ENCODE data around the gene CYP27A1.
"Not testable (repeated sequence)": the region's sequence is repeated elsewhere in the genome, so short reads cannot be mapped to it uniquely, and the experiment has no call there.

CYP27A1 gene

DNA sequence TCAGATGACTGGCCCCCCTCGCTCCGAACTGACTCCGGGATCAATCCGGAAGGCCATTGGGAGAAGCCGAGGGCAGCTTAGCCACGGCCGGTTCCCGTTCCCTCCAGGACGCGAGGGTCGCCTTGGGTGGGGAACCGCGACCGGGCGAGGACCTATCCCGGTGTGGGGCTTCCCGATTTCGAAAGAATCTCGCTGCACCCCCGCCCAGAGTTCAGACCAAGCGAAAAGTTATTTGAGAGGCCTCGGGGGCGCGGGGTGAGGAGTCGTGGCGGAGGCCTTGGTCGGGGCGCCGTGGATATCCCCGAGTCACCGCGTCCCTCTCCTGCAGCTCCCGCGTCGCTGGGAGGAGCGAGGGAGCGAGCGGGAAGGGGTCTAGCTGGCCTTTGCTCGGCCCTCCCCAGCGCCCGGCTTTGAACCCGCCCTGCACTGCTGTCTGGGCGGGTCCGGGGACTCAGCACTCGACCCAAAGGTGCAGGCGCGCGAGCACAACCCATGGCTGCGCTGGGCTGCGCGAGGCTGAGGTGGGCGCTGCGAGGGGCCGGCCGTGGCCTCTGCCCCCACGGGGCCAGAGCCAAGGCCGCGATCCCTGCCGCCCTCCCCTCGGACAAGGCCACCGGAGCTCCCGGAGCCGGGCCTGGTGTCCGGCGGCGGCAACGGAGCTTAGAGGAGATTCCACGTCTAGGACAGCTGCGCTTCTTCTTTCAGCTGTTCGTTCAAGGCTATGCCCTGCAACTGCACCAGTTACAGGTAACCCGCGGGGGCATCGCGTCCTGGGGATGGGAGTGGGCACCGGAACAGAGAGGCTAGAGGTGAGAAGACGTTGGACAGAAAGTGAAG is at the start of gene CYP27A1:
TSS of gene CYP27A1 (plus strand) at position 457 of the 837 bp plus-strand sequence. CDS start at position 493, 36 bp downstream.
- DNase-seq (ENCODE audit: low read depth in 3 of 3), result no peak

DNA sequence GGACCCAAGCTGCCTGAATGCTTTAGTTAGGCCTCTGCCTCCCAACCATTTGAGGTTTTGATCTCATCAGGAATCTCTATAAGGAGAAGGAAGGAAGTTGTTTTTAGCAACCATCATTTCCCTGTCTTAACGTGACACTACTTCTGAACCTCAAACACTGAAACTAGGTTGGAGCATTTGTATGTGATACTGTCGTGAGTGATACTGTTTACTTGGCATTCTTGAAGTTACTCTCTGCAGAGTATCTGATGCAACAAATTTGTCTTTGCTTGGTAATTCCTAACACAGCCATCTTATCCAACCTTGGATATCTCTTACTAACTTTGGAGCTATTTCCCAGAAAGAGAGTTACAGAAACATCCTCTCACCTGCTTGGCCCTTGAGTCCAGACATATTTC is 49.2 kb upstream of the CYP27A1 start:
- DNase-seq (ENCODE audit: low read depth in 3 of 3), result no peak

DNA sequence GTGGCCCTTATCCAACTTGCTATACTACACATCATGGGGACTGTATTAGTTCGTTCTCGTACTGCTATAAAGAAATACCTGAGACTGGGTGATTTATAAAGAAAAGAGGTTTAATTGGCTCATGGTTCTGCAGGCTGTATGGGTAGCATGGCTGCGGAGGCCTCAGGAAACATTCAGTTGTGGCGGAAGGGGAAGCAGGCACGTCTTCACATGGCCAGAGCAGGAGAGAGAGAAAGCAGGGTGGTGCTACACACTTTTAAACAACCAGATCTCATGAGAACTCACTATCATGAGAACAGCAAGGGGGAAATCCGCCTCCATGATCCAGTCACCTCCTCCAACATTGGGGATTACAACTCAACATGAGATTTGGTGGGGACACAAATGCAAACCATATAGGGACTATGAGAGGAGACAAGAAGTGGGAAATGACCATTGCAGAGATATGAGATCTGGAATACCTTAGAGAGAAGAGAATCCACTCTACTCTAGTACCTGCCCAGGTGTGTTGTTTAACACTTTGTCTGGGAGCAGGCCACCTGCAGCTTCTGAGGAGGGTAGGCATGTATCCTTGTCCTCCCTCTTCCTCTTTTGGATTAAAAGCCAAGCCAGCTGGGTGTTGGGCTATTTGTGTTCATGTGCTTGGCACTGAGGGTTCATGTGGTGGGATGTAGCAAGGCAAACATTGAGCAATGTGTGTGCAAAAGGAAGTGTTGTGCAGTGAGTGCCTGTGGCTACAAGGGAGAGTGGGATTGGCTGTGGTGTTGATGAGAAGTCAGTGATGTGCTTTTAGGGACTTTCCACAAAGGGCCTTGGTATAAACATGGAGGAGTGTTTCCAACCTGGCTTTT is 48.6 kb upstream of the CYP27A1 start:
- no peak for DNase-seq (ENCODE audit: low read depth in 3 of 3)

DNA sequence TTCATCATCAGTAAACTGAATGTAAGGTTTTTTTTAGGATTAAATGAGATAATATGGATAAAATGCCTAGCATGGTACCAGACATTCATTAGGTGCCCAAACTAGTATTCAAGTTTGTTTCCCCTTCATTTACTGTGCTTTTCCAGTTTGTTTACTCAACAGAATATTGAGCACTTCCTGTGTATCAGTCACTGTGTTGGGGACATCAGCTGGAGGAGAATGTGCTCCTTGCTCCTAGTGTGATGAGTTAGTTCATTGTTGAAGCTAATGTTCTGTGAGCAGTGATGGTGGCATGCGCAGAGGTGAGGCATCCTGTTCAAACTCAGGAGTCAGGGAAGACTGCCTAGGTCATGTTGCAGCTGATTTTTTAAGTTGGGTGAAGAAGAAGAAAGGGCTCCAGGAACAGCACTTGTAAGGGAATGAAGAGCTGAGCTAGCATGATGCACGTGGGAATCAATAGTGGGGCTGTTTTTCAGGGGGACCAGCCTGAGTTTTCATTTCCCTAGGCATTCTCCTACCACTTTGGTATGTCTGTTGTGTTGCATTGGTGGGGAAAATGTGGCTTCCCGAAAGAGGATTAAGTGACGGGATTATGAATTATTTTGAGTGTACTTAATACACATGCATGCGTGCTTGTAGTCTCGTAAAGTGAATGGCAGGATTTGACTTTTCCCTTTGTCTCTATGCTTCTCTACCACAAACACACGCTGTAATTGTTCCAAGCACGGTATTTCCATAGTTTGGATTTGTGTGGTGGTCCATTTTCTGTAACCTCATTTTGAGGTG is 47.6 kb upstream of the CYP27A1 start:
- no peak for DNase-seq (ENCODE audit: low read depth in 3 of 3)

DNA sequence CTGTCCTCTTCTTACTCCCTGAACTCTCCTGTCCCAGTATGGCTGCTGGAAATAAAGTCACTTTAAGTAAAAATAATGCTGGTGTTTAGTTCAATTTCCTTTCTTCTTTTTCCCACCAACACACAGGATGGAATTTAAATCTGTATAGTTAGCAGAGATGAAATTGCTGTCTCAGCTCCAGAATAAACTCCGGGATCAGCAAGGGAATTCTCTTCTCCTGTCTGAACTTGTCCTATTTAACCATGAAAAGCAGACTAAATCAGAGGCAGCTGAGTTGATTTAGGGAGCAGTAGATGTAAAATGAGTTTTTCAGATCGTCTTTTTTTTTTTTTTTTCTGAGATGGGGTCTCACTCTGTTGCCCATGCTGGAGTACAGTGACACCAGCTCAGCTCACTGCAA is 45.4 kb upstream of the CYP27A1 start:
- no peak for DNase-seq (ENCODE audit: low read depth in 3 of 3)

DNA sequence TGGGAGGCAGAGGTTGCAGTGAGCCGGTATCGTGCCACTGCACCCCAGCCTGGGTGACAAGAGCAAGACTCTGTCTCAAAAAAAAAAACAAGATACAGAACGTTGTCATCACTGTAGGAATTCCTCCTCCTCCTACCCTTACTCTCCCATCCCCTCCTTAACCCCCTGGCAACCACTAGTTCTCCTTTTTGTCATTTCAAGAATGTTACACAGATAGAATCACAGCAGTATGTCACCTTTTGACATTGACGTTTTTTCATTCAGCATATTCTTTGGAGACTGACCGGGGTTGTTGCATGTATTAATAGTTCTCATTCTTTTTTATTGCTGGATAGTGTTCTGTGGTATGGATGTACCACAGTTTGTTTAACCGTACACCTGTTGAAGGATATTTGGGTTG is 38.9 kb upstream of the CYP27A1 start:
- DNase-seq (ENCODE audit: low read depth in 3 of 3), result no peak

DNA sequence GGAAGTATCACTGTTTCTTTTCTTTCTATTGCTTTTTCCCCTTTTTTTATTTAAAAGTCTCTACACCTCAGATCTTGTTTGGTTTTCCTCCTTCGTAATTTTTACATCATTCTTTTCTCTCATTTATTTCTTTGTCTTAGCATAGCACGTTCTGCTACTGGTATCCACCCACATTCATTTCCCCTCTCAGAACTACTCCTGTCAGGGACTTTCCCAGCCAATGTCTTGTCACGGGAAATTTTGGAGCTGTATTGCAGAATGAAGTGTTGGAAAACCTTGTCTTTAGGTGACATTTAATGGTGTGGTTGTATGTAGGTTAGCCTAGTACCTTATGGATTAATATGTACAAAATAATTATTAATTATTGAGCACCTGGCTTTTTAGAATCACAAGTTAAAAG is 37.3 kb upstream of the CYP27A1 start:
- no peak for DNase-seq (ENCODE audit: low read depth in 3 of 3)

DNA sequence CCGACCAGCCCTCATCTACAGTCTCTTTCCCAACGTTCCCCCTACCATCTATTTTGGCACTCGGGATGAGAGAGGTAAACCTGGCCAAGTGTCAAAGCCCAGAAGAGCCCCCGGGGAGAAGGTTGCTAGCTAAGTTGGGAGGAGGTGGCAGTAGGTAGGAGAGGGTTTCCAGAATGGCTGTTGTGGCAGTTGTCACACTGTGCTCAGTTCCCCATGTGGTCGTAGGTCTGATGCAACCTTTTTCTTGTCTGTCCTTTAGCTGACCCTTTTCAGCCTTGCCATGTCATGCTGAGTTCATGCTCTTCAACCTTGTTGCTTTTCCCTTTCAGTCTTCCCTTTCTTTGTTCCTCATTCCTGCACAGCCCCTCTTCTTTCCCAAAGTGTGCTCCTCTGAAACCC is 36.8 kb upstream of the CYP27A1 start:
- DNase-seq (ENCODE audit: low read depth in 3 of 3), result no peak

DNA sequence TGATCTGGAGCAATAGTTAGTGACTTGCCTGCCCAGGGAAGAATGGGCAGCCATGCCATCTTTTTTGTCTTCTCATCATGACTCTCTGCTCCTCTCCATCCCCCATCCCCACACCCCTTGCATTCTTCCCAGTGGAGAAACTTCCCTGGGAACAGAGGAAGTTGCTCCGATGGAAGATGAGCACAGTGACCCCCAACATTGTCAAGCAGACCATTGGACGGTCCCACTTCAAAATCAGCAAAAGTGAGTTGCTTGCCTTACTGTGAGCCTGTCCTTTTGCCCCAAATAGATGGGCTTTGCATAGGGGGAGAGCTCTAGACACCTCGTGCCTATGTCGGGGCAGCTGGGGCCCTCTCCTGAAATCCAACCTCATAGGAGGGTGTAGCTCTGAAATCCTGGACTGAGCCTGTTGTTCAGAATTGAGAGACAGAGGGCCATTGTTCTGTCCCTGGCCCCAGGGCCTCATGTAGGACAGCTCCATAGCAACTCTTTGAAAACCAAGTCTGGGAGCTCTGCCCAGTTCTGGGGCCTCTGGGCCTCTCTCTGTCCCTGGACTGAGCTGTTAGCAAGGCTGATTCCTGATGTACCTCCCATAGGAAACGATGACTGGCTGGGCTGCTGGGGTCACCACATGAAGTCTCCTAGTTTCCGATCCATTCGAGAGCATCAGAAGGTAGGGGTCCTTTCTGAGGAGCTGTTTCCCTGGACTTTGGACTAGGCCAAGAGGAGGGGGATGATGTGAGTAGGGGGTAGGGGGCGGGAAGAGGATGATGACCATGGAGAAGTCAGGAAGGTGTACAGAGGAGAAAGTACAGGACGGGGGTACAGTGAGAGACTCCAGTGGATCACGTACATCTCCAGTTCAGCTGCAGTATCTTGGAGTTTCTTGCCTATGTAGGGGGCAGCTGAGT is 36.1 kb upstream of the CYP27A1 start:
- DNase-seq (ENCODE audit: low read depth in 3 of 3), result no peak

DNA sequence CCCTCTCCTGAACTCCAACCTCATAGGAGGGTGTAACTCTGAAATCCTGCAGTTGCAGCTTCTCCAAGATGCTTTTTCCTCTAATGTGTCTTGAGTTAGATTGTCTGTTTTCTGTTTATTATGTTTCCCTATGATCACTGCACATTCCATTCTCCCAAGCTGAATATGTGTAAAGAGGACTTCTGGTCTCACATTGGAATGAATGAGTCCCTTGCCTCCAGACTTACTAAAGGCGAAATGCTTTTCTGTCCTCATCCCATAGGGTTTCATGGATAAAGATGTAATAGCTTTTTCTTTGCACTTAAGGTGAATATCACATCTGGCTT is 35.5 kb upstream of the CYP27A1 start:
- DNase-seq (ENCODE audit: low read depth in 3 of 3), result no peak

DNA sequence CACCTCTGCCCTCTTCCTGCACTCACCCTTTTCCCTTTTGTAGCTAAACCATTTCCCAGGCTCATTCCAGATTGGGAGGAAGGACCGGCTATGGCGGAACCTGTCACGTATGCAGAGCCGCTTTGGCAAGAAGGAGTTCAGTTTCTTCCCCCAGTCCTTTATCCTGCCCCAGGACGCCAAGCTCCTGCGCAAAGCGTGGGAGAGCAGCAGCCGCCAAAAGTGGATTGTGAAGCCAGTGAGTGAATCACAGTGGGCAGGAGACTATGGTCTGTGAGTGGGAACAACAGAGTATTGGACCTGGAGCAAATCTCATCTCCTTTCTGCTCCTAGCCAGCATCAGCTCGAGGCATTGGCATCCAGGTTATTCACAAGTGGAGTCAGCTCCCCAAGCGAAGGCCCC is 35.0 kb upstream of the CYP27A1 start:
- DNase-seq (ENCODE audit: low read depth in 3 of 3), result no peak

DNA sequence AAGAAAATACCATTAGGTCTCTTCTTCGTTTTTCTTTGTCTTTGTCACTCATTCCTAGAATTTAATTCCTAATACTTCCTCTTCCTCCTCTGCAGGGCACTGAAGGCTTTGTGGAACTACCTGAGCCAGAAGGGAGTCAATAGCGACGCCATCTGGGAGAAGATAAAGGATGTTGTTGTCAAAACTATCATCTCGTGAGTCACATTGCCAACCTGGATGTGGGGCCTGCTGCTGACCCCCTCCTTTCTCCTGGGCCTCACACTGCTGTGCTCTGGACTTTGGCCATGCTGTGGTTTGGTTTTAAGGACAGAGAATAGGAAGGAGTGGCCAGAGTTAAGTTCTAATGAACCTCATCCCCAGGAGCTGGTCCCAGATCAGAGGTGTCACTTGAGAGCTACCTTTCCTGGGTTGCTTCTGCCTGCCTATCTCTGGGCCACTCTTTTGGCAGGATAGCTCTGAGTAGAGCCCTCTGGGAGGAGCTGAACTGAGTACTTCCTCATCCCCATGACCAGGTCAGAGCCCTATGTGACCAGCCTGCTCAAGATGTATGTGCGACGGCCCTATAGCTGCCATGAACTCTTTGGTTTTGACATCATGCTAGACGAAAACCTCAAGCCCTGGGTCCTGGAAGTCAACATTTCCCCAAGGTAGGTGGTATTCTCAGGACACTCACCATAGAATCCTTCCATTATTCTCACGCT is 33.1 kb upstream of the CYP27A1 start:
- DNase-seq (ENCODE audit: low read depth in 3 of 3), result no peak

DNA sequence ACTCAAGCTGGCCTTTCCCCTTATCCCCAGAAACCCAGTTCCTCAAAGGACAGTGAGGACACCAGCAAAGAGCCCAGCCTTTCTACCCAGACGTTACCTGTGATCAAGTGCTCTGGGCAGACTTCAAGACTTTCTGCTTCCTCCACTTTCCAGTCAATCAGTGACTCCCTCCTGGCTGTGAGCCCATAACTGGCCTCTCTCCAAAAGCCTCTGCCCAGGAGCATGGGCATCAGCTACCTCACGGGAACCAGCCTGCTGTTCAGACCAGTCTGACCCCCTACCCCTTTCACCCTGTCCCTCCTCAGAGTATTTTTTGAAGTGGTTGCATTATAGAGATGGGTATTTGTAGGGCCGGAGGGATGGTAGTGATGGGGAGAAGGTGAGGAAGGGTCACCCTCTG is 27.7 kb upstream of the CYP27A1 start:
- DNase-seq (ENCODE audit: low read depth in 3 of 3), result no peak

DNA sequence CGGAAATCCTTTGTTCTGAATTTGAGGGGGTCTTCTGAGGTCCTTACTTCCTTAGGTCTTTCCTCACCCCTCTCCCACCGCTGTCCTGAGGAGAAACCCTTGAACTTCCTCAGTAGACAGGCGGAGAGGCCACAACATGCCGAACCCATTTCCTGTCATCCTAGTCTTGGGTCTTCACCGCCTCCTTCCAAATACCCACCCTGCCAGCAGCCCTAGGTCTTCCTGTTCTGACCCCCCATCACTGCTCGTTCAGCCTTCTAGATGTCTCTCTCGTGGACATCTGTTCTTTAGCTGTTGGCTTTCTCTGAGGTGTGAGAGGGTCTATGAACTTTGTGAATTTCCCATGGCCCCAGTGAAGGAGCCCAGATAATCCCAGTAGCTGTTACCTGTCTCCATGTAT is 27.2 kb upstream of the CYP27A1 start:
- DNase-seq (ENCODE audit: low read depth in 3 of 3), result no peak

DNA sequence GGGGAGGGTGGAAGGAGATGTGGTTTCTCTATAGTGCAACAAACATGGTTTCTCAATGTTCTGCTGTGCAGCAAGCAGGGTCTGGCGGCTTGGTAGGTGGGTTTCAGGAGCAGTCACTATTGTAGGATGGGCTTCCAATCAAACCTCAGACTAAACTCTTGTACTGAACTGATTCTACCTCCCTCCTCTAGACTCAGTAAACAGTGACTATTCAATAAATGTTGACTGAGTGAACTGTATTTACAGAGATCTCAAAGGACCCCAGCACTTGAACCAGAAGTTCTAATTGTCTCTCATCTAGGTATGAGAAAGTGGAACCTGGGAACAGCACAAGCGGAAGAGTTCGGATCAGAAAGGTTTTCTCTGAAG is 26.8 kb upstream of the CYP27A1 start:
- DNase-seq (ENCODE audit: low read depth in 3 of 3), result no peak

DNA sequence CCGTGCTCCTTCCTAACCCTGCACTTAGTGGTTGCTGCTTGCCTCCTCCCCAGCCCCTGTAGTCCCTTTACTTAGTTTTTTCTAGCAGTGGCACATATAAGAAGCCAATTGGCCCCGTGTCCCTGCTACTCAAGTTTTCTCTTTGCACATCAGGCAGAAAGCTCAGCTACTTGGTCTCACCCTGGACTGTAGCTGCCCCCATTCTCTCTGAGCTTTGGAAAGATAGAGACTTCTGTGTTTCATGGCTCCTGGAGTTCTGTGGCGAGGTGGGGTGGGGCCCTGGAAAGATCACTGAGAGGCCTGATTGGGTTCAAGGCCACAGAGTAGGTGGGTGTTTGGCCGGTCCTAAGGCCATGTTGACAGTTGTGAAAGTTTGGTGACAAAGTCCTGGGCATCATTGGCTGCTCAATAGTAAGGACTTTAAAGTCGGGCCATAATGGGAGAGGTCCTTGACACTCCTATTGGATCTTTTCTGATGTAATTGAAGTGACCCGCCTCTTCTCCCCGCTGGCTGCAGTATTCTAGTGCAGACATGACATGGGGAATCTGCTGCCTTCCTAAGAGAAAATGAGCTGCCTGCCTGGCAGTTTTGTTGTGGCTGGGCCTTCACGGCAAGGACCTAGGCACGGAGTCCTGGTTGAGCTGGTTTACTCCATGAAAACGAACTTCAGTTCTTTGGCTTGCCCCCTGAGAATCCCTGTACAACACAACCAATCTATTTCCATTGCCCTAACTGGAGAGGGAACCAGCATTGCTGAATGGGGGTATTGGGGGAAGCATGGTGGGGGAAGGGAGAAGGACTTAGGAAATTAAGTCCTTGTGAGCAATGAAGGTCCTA is 26.2 kb upstream of the CYP27A1 start:
- no peak for DNase-seq (ENCODE audit: low read depth in 3 of 3)

DNA sequence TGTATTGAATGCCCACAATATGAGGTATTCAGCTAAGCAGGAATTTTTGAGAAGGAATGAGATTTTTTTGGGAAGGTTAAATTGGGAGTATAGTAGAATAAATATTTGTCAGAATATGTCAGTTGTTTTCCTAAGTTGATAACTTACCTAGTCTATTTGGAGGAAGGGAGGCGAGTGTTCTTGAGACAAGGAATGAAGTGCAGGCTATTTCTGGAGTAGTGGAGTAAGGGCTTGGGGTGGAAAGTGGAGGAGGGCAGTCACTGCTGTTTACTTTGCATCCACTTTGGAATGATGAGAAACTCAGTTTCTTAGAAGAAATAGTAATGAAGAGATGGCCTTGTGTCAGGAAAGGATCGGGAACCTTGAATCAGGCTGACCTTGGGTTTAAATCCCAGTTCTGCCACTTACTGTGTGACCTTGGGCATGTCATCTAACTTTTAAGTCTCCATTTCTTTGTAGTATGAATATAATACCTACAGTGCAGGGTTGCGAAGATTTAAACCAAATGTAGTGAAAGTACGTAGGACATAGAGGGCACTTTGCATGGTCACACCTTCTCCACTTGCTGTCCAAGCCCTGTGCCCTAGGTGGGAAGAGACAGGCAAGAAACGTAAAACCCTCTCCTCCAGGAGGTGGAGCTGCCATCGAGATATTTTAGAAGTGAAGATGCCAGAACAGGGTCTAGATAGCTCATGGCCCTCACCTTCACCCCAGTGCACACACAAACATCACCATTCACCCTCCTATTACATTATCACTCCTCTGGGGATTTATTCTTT is 25.2 kb upstream of the CYP27A1 start:
- no peak for DNase-seq (ENCODE audit: low read depth in 3 of 3)

DNA sequence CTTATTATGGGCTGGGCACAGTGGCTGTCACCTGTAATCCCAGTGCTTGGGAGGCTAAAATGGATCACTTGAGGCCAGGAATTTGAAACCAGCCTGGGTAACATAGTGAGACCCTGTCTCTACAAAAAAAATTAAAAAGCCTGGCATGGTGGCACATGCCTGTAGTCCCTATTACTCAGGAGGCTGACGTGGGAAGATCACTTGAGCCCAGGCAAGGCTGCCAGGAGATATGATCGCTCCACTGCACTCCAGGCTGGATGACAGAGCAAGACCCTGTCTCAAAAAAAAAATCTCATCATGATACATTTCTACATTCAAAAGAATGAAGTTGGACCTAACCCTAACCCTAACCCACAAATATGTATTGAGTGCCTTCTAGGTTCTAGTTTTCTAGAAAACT is 20.2 kb upstream of the CYP27A1 start:
- DNase-seq (ENCODE audit: low read depth in 3 of 3), result no peak

DNA sequence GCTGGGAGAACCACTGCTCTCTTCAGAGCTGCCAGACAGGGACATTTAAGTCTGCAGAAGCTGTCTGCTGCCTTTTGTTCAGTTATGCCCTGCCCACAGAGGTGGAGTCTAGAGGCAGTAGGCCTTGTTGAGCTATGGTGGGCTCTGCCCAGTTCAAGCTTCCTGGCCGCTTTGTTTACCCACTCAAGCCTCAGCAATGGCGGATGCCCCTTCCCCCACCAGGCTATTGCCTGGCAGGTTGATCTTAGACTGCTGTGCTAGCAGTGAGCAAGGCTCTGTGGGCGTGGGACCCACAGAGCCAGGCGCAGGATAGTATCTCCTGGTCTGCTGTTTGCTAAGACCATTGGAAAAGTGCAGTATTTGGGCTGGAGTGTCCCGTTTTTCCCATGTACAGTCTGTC is 9.2 kb upstream of the CYP27A1 start:
- DNase-seq (ENCODE audit: low read depth in 3 of 3), result not testable (repeated sequence)
